GM12878 (cell line): Measurements from ENCODE around the gene CXXC5. TPM values are rescaled to one million over a fixed set of nuclear protein-coding genes. Genes with fewer than 3 reads are reported as not detected.

Source experiments
- NFIC ChIP-seq: IDR thresholded peaks from 2 replicates; pipeline ENCODE4 v1.6.1; 2012; ENCODE audit warnings: low read depth, mild to moderate bottlenecking, inconsistent platforms, low read length, moderate library complexity
- NFYB ChIP-seq: IDR thresholded peaks from 2 replicates; pipeline ENCODE4 v1.6.1; 2011; ENCODE audit warnings: low read depth, mild to moderate bottlenecking, low read length, improper control_type of control experiment, moderate library complexity; ENCODE audit not compliant: insufficient read depth
- RELB ChIP-seq: fragments of 450-650 bp; IDR thresholded peaks from 2 replicates; pipeline ENCODE4 v1.6.1; 2017; ENCODE audit warnings: low read depth, mild to moderate bottlenecking, moderate library complexity
- ZNF592 ChIP-seq: fragments of 450-650 bp; IDR thresholded peaks from 2 replicates; pipeline ENCODE4 v1.6.1; 2017; ENCODE audit warnings: mild to moderate bottlenecking, moderate library complexity
- polyA plus RNA-seq, 11 experiments: library from polyadenylated mRNA; depleted of rRNA in 4 of 11; unstranded in 6 of 11; stranded (reverse) in 5 of 11; fragments of >200 nt; fragmentation: Nextera tagmentation in 4 of 11; fragmentation: Illumina TruSeq in 1 of 11; extraction: Ambion mirVana in 4 of 11; extraction: Trizol in 1 of 11; gene quantifications; 1 replicate in 1 of 11; 2 replicates in 10 of 11; pipeline versions ENCODE4 v1.2.1 to v1.2.3, GENCODE V29; 2011 to 2016; ENCODE audit warnings: inconsistent platforms in 2 of 11, missing spikeins in 2 of 11, low read depth in 1 of 11
- total RNA-seq, 4 experiments: library from RNA; depleted of rRNA in 3 of 4; stranded (reverse); fragments of >200 nt in 3 of 4; fragmentation: Illumina TruSeq in 1 of 4; extraction: Trizol in 1 of 4; gene quantifications; 2 replicates each; pipeline versions ENCODE4 v1.2.1 to v1.2.3, GENCODE V29; 2013 to 2021

The CXXC5 gene
- total and polyA plus RNA-seq, 10 of the 15 experiments (the other 5 are each of a cell fraction or from before 2014, with no cell fraction given), result 1.8 to 90.8 (median 40.7) TPM

GRCh38 chr5:139660923-139661814, 13.0 kb downstream of the CXXC5 start (continued):
- TF ChIP-seq NFIC (no peak), NFYB (no peak), RELB (0 out of 2 replicates have a peak, but pooled peaks have one; percentile 29), ZNF592 (0 out of 2 replicates have a peak, but pooled peaks have one; percentile 58)
